K562 treated with DMSO at 1 percent for 48 hours (cell line): ENCODE data around the gene NRSN1. TPM values are rescaled to one million over a fixed set of nuclear protein-coding genes. Genes with fewer than 3 reads are reported as not detected.

Source experiments
- total RNA-seq: library from RNA; unstranded; fragments of 300-600 nt; gene quantifications from 2 replicates; pipeline ENCODE4 v1.2.3, GENCODE V29; 2022; ENCODE audit warnings: low replicate concordance; ENCODE audit errors: extremely low read depth

NRSN1 gene, protein sequence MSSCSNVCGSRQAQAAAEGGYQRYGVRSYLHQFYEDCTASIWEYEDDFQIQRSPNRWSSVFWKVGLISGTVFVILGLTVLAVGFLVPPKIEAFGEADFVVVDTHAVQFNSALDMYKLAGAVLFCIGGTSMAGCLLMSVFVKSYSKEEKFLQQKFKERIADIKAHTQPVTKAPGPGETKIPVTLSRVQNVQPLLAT
- not detected in 2 replicates for total RNA-seq

DNA sequence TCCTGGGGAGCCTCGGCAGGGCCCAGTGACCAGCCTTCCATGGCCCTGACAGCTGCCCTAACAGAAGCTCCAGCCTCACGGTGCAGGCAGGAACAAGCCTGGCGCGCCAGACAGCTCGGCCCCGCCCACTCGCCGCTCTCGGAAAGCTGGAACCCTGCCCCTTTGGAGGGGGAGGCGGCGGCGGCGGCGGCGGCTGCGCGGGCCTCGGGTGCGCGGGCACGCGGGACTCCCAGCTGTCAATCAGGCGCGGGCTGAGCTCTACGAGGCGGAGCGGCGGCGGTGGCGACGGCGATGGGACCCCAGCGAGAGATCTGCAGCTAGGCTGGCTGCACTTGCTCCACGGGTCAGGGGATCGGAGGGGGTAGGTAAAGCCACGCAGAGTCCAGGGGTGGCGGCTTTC is at the start of gene NRSN1:
NRSN1 (plus strand) TSS at position 236 of the 400 bp plus-strand sequence. CDS start 8,113 bp downstream, outside the sequence.

Other genes starting within 250 kb of the NRSN1 start
- gene DCDC2, start 231.8 kb downstream of the NRSN1 start, total RNA-seq = not detected in 2 replicates